Naive thymus-derived CD4-positive, alpha-beta T cell (primary cell): ENCODE data around the gene TMOD4. TPM values are rescaled to one million over a fixed set of nuclear protein-coding genes. Genes with fewer than 3 reads are reported as not detected.

Source experiments
- ATAC-seq: fragments of 150-1000 bp; cut with Tn5 transposase; 2 replicates; pipeline ENCODE4 v1.10.0; 2021; ENCODE audit warnings: mild to moderate bottlenecking, moderate library complexity
- CTCF ChIA-PET: fragments of 350-600 bp; sonication (Branson Sonifier 250); formaldehyde crosslinking; loops from one replicate; lab custom pipeline; 2021; ENCODE audit warnings: antibody characterized with exemption; lab: Charles Lee
- POLR2A ChIA-PET: fragments of 350-600 bp; sonication (Branson Sonifier 250); formaldehyde crosslinking; loops from one replicate; lab custom pipeline; 2021; ENCODE audit warnings: antibody characterized with exemption, inconsistent platforms; lab: Charles Lee
- DNase-seq, 9 donors: peaks; one replicate each; pipeline versions ENCODE4 v3.0.0 to v3.0.0-alpha.2; 2020 to 2022; ENCODE audit warnings: mixed read lengths in 1 of 9
- H3K27ac ChIP-seq: one replicate; pipeline ENCODE4 v1.7.0; 2013; ENCODE audit warnings: mild to moderate bottlenecking, low read depth, low read length, moderate library complexity
- H3K27me3 ChIP-seq, 2 donors: one replicate each; pipeline ENCODE4 v1.7.0; 2013; ENCODE audit warnings: low read length in 2 of 2, mild to moderate bottlenecking in 2 of 2, moderate library complexity in 2 of 2; ENCODE audit not compliant: control insufficient read depth in 2 of 2, insufficient read depth in 2 of 2
- H3K36me3 ChIP-seq, 3 experiments: 1 replicate in 2 of 3; 2 replicates in 1 of 3; pipeline ENCODE4 v1.7.0; 2013; ENCODE audit warnings: low read length in 3 of 3, mild to moderate bottlenecking in 3 of 3, moderate library complexity in 1 of 3; ENCODE audit not compliant: insufficient read depth in 3 of 3, control insufficient read depth in 2 of 3
- H3K4me1 ChIP-seq, 2 donors: one replicate each; pipeline ENCODE4 v1.7.0; 2013; ENCODE audit warnings: low read length in 2 of 2, mild to moderate bottlenecking in 2 of 2, moderate library complexity in 1 of 2; ENCODE audit not compliant: control insufficient read depth in 2 of 2, insufficient read depth in 2 of 2
- H3K4me3 ChIP-seq: 2 replicates; pipeline ENCODE4 v1.7.0; 2013; ENCODE audit warnings: mild to moderate bottlenecking, low read length
- H3K9me3 ChIP-seq, 3 experiments: 1 replicate in 2 of 3; 2 replicates in 1 of 3; pipeline ENCODE4 v1.7.0; 2013; ENCODE audit warnings: low read length in 3 of 3; ENCODE audit not compliant: control insufficient read depth in 2 of 3
- H3K27ac Mint-ChIP-seq, 9 donors: one replicate each; pipeline ENCODE4 v1.8.0; 2020 to 2022; ENCODE audit warnings: mixed read lengths in 9 of 9, mild to moderate bottlenecking in 8 of 9, moderate library complexity in 5 of 9, inconsistent platforms in 2 of 9
- H3K27me3 Mint-ChIP-seq, 5 donors: one replicate each; pipeline ENCODE4 v1.8.0; 2021 to 2022; ENCODE audit warnings: mixed read lengths in 5 of 5, mild to moderate bottlenecking in 1 of 5
- H3K36me3 Mint-ChIP-seq, 5 donors: one replicate each; pipeline ENCODE4 v1.8.0; 2020 to 2022; ENCODE audit warnings: mixed read lengths in 5 of 5, mild to moderate bottlenecking in 3 of 5, inconsistent platforms in 1 of 5
- H3K4me1 Mint-ChIP-seq, 7 donors: one replicate each; pipeline ENCODE4 v1.8.0; 2020 to 2022; ENCODE audit warnings: mixed read lengths in 7 of 7, mild to moderate bottlenecking in 3 of 7, inconsistent platforms in 1 of 7
- H3K4me3 Mint-ChIP-seq, 10 donors: one replicate each; pipeline ENCODE4 v1.8.0; 2020 to 2022; ENCODE audit warnings: mild to moderate bottlenecking in 10 of 10, mixed read lengths in 10 of 10, moderate library complexity in 6 of 10, inconsistent platforms in 2 of 10
- H3K9me3 Mint-ChIP-seq, 11 donors: one replicate each; pipeline ENCODE4 v1.8.0; 2020 to 2022; ENCODE audit warnings: mixed read lengths in 11 of 11, mild to moderate bottlenecking in 4 of 11, inconsistent platforms in 1 of 11, moderate library complexity in 1 of 11
- intact Hi-C, 2 donors: fragments of 100-400 bp; cut with micrococcal nuclease; formaldehyde crosslinking; loops; one replicate each; pipeline ENCODE4 v1.15.1; 2023
- polyA plus RNA-seq, 2 donors: library from polyadenylated mRNA; unstranded; fragments of 300-500 nt; fragmentation: Illumina TruSeq; gene quantifications; one replicate each; pipeline ENCODE4 v1.2.3, GENCODE V29; 2021
- total RNA-seq, 6 experiments: library from RNA in 5 of 6; stranded (reverse) in 5 of 6; gene quantifications; 1 replicate in 5 of 6; 2 replicates in 1 of 6; pipeline ENCODE4 v1.2.3 and lab custom pipeline; 2021 to 2026

Gene TMOD4
- total and polyA plus RNA-seq, 7 experiments from 2014 or later, result 0.73 to 5.4 (median 3.6) TPM; not detected in 1

DNA sequence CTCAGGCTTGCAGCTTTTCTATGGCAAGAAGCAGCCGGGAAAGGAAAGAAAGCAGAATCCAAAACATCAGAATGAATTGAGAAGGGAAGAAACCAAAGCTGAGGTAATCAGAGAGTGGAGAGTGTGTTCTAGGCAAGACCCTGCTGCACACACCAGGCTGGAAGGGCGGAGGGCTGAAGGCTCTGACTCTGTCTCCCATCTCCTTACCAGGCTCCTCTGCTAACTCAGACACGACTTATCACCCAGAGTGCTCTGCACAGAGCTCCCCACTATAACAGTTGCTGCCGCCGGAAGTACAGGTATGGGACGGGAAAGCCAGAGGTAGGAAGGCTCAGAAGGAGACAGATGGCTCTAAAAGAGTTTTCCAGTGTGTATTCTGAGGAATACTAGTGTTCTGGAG is 8.7 kb downstream of the TMOD4 start:
- Mint-ChIP-seq H3K27ac (peak overlapping the region in 8 of 9 donors; percentile 63 to 99 (median 93)), H3K4me3 (peak overlapping the region; percentile 87 to 99 (median 95)), H3K4me1 (peaks cover 26 to 59% (median 42%) of the 10 kb centered on the region in 7 donors), H3K36me3 (peaks cover 0 to 34% (median 21%) of the 10 kb centered on the region in 5 donors), H3K27me3 (peaks cover 0 to 3% (median 0%) of the 10 kb centered on the region in 5 donors), H3K9me3 (peaks cover 0 to 7% (median 0%) of the 10 kb centered on the region in 11 donors)
- CTCF ChIA-PET, result interaction anchor here (0.6 to 2.9 kb wide), 3 partner anchors 11 to 160 kb away, joined by 3 to 16 read pairs (median 3); partner anchors contain the start of genes PI4KB, TNFAIP8L2 and VPS72
- Histone ChIP-seq H3K9me3 (no peaks in the 10 kb centered on the region), H3K4me1 (peaks cover 18 to 19% of the 10 kb centered on the region in 2 donors), H3K27me3 (no peaks in the 10 kb centered on the region), H3K36me3 (peaks cover 0 to 49% (median 0%) of the 10 kb centered on the region in 3 experiments), H3K27ac (peak overlapping the region; percentile 71), H3K4me3 (peak overlapping the region; percentile 97)
- no peak for ATAC-seq
- intact Hi-C loops, result loop anchor here (5.0 kb wide), 2 partner anchors 160 to 445 kb away; partner anchors contain the start of genes PI4KB (in 1 of the 2) and SNX27 (in 1 of the 2)
- DNase-seq, result no peak
- POLR2A ChIA-PET, result interaction anchor here (1.0 to 7.8 kb wide), 5 partner anchors 9 to 114 kb away, joined by 3 to 73 read pairs (median 6); partner anchors contain the start of genes TNFAIP8L2, VPS72 and ZNF687

DNA sequence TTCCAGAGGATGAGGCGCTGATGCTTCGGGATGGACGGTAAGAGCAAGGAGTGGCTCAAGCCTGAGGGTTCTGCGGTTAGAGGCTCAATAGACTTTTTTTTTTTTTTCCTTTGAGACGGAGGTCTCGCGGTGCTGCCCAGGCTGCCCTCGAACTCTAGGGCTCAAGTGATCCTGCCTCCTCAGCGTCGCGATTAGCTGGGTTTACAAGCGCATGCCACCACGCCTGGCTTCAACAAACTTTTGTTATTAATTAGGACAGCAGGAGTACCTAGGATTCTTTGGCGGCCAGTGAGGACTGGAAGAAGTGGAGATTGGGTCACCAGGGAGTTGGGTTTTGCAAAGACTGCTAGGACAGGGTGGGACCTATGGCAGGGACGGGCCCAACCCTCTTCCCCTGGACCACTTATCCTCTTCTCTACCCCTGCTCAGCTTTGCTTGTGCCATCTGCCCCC is 9.2 kb downstream of the TMOD4 start:
- no peaks in the 10 kb centered on the region for H3K27me3 ChIP-seq
- peaks cover 0 to 43% (median 0%) of the 10 kb centered on the region in 3 experiments for H3K36me3 ChIP-seq
- peak overlapping the region; percentile 71 for H3K27ac ChIP-seq
- H3K27ac Mint-ChIP-seq, result peak overlapping the region; percentile 90 to 99 (median 97)
- peaks cover 0 to 7% (median 0%) of the 10 kb centered on the region in 11 donors for H3K9me3 Mint-ChIP-seq
- intact Hi-C loops, result loop anchor here (1.0 to 5.0 kb wide), 6 partner anchors 24 to 537 kb away; partner anchors contain the start of genes PI4KB (in 2 of the 2), ENSA (in 1 of the 2), PRUNE1 (in 1 of the 2) and SNX27 (in 1 of the 2)
- CTCF ChIA-PET, result interaction anchor here (0.7 to 2.9 kb wide), 3 partner anchors 10 to 67 kb away, joined by 3 to 16 read pairs (median 5); partner anchors contain the start of genes TNFAIP8L2 and VPS72
- peaks cover 18 to 19% of the 10 kb centered on the region in 2 donors for H3K4me1 ChIP-seq
- H3K4me3 ChIP-seq, result peak overlapping the region; percentile 97
- H3K27me3 Mint-ChIP-seq, result peaks cover 0 to 3% (median 0%) of the 10 kb centered on the region in 5 donors
- DNase-seq, result no peak
- H3K4me1 Mint-ChIP-seq, result peaks cover 30 to 65% (median 48%) of the 10 kb centered on the region in 7 donors
- POLR2A ChIA-PET, result interaction anchor here (0.7 to 7.8 kb wide), 8 partner anchors 9 to 115 kb away, joined by 3 to 73 read pairs (median 4); partner anchors contain the start of genes TNFAIP8L2, VPS72 and ZNF687
- H3K36me3 Mint-ChIP-seq, result peaks cover 0 to 37% (median 26%) of the 10 kb centered on the region in 5 donors
- peak overlapping the region; percentile 87 to 99 (median 95) for H3K4me3 Mint-ChIP-seq
- ATAC-seq, result no peak
- no peaks in the 10 kb centered on the region for H3K9me3 ChIP-seq

DNA sequence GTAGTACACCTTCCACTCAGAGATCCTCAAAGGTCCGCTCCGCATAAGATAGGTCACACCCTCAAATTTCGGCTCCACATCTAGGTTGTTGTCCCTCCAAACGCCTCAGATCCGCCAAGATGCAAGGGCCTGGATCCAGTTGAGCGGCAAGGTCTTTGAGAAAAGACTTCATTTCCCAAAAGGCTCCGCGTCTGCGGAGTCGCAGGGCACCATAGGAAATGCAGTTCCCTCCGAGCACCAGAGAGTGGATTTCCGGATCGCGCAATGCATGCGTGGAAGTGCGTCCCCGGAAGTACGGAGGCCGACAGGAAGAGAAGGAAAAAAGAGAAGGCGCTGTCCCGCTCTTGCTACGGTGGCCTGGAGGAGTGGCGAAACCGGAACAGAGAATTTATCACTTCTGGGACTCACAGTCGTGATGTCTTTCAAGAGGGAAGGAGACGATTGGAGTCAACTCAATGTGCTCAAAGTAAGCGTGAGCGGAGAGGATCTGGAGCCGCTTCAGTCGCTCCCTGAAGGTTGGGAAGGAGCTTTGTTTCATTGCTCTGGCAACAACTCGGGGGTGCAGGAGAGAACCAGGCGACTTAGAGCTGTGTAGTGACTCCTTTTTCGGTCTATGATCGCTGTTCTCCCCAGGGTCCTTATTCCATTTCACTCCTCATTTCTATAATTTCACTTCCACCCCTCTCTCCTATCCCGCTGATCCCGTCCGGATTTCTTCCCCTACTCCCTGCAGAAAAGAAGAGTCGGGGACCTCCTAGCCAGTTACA is 9.9 kb downstream of the TMOD4 start, which contains the start of the genes LYSMD1 and SCNM1:
Gene LYSMD1 (minus strand): TSS at position 165 of the 767 bp plus-strand sequence. CDS start 644 bp downstream, outside the sequence.
Gene SCNM1 (plus strand): TSS at position 407 of the 767 bp plus-strand sequence. CDS start 9 bp downstream, at position 416.
- Mint-ChIP-seq H3K36me3 (peaks cover 0 to 39% (median 28%) of the 10 kb centered on the region in 5 donors), H3K4me3 (peak within 1 kb of the TSS; percentile 87 to 99 (median 95)), H3K27ac (peak within 1 kb of the TSS; percentile 90 to 99 (median 97)), H3K4me1 (peaks cover 30 to 70% (median 52%) of the 10 kb centered on the region in 7 donors), H3K27me3 (peaks cover 0 to 3% (median 0%) of the 10 kb centered on the region in 5 donors), H3K9me3 (peaks cover 0 to 7% (median 0%) of the 10 kb centered on the region in 11 donors)
- Histone ChIP-seq H3K27ac (peak within 1 kb of the TSS; percentile 71), H3K36me3 (peaks cover 0 to 37% (median 0%) of the 10 kb centered on the region in 3 experiments), H3K4me1 (peaks cover 18 to 19% of the 10 kb centered on the region in 2 donors), H3K4me3 (peak within 1 kb of the TSS; percentile 97), H3K9me3 (no peaks in the 10 kb centered on the region), H3K27me3 (no peaks in the 10 kb centered on the region)
- DNase-seq (peak; percentile 78 to 98 (median 97)), ATAC-seq (peak; percentile 98)
- intact Hi-C loops, result loop anchor here (1.0 to 5.0 kb wide), 14 partner anchors 9 to 537 kb away; partner anchors contain the start of genes PI4KB (in 2 of the 2), PIP5K1A (in 2 of the 2), PRUNE1 (in 2 of the 2) and PSMD4 (in 2 of the 2)
- ChIA-PET POLR2A (interaction anchor here (0.6 to 7.8 kb wide), 10 partner anchors 8 to 446 kb away, joined by 3 to 73 read pairs (median 4); partner anchors contain the start of genes TNFAIP8L2, VPS72 and ZNF687), CTCF (interaction anchor here (1.2 to 2.9 kb wide), 2 partner anchors 10 to 66 kb away, joined by 5 to 16 read pairs; partner anchors contain the start of gene TNFAIP8L2)

DNA sequence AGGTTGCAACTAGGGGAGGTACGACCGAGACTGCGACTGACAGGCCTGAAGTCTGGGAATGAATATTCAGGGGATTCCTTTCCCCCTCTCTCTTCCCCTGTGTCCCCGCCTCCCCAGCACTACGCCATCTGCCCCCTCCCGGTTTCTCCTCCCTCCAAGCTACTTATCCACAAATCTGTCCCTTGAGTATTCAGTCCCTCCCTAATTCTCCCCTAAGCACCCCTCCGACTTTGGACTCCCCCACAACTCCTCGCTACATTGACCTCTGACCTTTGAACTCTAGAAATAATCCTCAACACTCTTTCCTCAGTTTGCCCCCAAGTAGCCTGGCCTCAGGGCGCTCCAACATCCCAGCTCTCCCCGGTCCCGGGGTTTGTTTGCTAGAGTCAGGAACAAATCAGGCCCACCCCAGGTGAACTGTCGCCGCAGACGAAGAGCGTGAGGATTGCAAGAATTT is 10.5 kb downstream of the TMOD4 start:
- ATAC-seq (no peak), DNase-seq (no peak)
- Histone ChIP-seq H3K36me3 (peaks cover 0 to 31% (median 0%) of the 10 kb centered on the region in 3 experiments), H3K4me1 (peaks cover 19 to 24% of the 10 kb centered on the region in 2 donors), H3K9me3 (no peaks in the 10 kb centered on the region), H3K27ac (peak overlapping the region; percentile 64), H3K27me3 (no peaks in the 10 kb centered on the region), H3K4me3 (peak overlapping the region; percentile 97)
- Mint-ChIP-seq H3K36me3 (peaks cover 0 to 42% (median 29%) of the 10 kb centered on the region in 5 donors), H3K4me1 (peaks cover 31 to 76% (median 56%) of the 10 kb centered on the region in 7 donors), H3K27me3 (peaks cover 0 to 3% (median 0%) of the 10 kb centered on the region in 5 donors), H3K4me3 (peak overlapping the region; percentile 87 to 99 (median 95)), H3K27ac (peak overlapping the region; percentile 90 to 99 (median 97)), H3K9me3 (peaks cover 0 to 7% (median 0%) of the 10 kb centered on the region in 11 donors)
- CTCF ChIA-PET, result interaction anchor here (2.9 kb wide), 1 partner anchor 9 kb away, joined by 16 read pairs; the partner anchor contains the start of gene TNFAIP8L2
- intact Hi-C loops, result loop anchor here (1.0 to 5.0 kb wide), 12 partner anchors 8 to 447 kb away; partner anchors contain the start of genes PIP5K1A (in 2 of the 2), PSMD4 (in 2 of the 2), GABPB2 (in 1 of the 2) and PI4KB (in 1 of the 2)
- POLR2A ChIA-PET, result interaction anchor here (0.6 to 7.8 kb wide), 7 partner anchors 7 to 447 kb away, joined by 3 to 73 read pairs (median 4); partner anchors contain the start of genes TNFAIP8L2 and VPS72

DNA sequence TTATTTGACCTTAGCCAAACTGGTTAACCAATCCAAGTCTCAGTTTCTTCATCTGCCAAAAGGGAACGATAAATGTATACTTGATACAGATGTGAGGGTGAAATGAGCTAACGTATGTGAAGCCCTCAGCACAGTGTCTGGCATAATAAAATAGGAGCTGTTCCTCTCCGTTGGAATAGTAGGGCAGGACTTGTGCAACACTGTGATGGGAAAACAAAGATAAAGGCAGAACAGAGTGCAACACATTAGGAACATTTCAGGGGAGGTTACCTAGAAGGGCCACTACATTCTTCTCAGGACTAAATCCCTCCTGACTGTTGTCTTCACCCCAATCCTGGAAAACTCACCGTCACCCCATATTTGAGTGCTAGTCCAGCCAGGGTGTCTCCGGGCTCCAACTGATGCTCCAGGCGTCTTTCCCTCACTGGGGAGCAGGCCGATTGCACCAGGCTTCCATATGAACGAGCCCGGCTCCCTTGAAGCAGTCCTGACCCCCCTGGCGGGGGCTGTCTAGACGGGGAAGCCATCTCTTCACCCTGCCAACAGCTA is 11.0 kb downstream of the TMOD4 start:
- Mint-ChIP-seq H3K27me3 (peaks cover 0 to 3% (median 0%) of the 10 kb centered on the region in 5 donors), H3K9me3 (peaks cover 0 to 7% (median 0%) of the 10 kb centered on the region in 11 donors), H3K4me1 (peaks cover 36 to 81% (median 61%) of the 10 kb centered on the region in 7 donors), H3K36me3 (peaks cover 0 to 45% (median 34%) of the 10 kb centered on the region in 5 donors), H3K4me3 (peak overlapping the region; percentile 32 to 99 (median 92)), H3K27ac (peak overlapping the region in 8 of 9 donors; percentile 77 to 99 (median 96))
- H3K27me3 ChIP-seq, result no peaks in the 10 kb centered on the region
- POLR2A ChIA-PET, result interaction anchor here (1.0 to 7.8 kb wide), 6 partner anchors 7 to 401 kb away, joined by 3 to 73 read pairs (median 3); partner anchors contain the start of genes TNFAIP8L2 and VPS72
- intact Hi-C loops, result loop anchor here (1.0 to 5.0 kb wide), 12 partner anchors 8 to 447 kb away; partner anchors contain the start of genes PIP5K1A (in 2 of the 2), PSMD4 (in 2 of the 2), GABPB2 (in 1 of the 2) and PI4KB (in 1 of the 2)
- H3K4me1 ChIP-seq, result peaks cover 19 to 26% of the 10 kb centered on the region in 2 donors
- peak overlapping the region; percentile 97 for H3K4me3 ChIP-seq
- DNase-seq, result no peak
- peak overlapping the region; percentile 64 for H3K27ac ChIP-seq
- ATAC-seq, result no peak
- CTCF ChIA-PET, result interaction anchor here (2.9 kb wide), 1 partner anchor 8 kb away, joined by 16 read pairs; the partner anchor contains the start of gene TNFAIP8L2
- peaks cover 0 to 26% (median 0%) of the 10 kb centered on the region in 3 experiments for H3K36me3 ChIP-seq
- H3K9me3 ChIP-seq, result no peaks in the 10 kb centered on the region
